GM21529 (cell line): Measurements from ENCODE around the gene TNFAIP2.
"Not testable (repeated sequence)": the region's sequence is repeated elsewhere in the genome, so short reads cannot be mapped to it uniquely, and the experiment has no call there.

Source experiments
- ATAC-seq: cut with Tn5 transposase; IDR thresholded peaks from one replicate; pipeline ENCODE4 v1.9.1; 2021; ENCODE audit not compliant: unreplicated experiment

Gene TNFAIP2

GRCh38 chr14:103149351-103150237 is 26.3 kb downstream of the TNFAIP2 start:
- no peak for ATAC-seq

GRCh38 chr14:103151270-103151945 is 28.1 kb downstream of the TNFAIP2 start:
- ATAC-seq, result no peak

- no peak for ATAC-seq
Measured at GRCh38 chr14:103155010-103155409, 31.7 kb downstream of the TNFAIP2 start.

- not testable (repeated sequence) for ATAC-seq
Measured at GRCh38 chr14:103155416-103155815, 32.2 kb downstream of the TNFAIP2 start.

GRCh38 chr14:103155826-103156394 is 32.6 kb downstream of the TNFAIP2 start:
- no peak for ATAC-seq

- no peak for ATAC-seq
Measured at GRCh38 chr14:103156651-103157378, 33.6 kb downstream of the TNFAIP2 start.

GRCh38 chr14:103157969-103158368 is 34.7 kb downstream of the TNFAIP2 start:
- no peak for ATAC-seq

- ATAC-seq, result no peak
Measured at GRCh38 chr14:103158688-103159087, 35.4 kb downstream of the TNFAIP2 start.

- ATAC-seq, result no peak
Measured at GRCh38 chr14:103160321-103161053, 37.2 kb downstream of the TNFAIP2 start.

- ATAC-seq, result no peak
Measured at GRCh38 chr14:103161054-103161397, 37.8 kb downstream of the TNFAIP2 start.

- ATAC-seq, result no peak
Measured at GRCh38 chr14:103163199-103163598, 39.9 kb downstream of the TNFAIP2 start.

GRCh38 chr14:103164006-103164405 is 40.7 kb downstream of the TNFAIP2 start:
- no peak for ATAC-seq

GRCh38 chr14:103164779-103165178 is 41.5 kb downstream of the TNFAIP2 start:
- ATAC-seq, result no peak

GRCh38 chr14:103165323-103165722 is 42.1 kb downstream of the TNFAIP2 start:
- no peak for ATAC-seq

- ATAC-seq, result no peak
Measured at GRCh38 chr14:103169954-103170353, 46.7 kb downstream of the TNFAIP2 start.

- not testable (repeated sequence) for ATAC-seq
Measured at GRCh38 chr14:103171206-103171605, 47.9 kb downstream of the TNFAIP2 start.

- no peak for ATAC-seq
Measured at GRCh38 chr14:103172921-103173320, 49.7 kb downstream of the TNFAIP2 start.

GRCh38 chr14:103173887-103174286 is 50.6 kb downstream of the TNFAIP2 start:
- ATAC-seq, result not testable (repeated sequence)

- ATAC-seq, result not testable (repeated sequence)
Measured at GRCh38 chr14:103176176-103176575, 52.9 kb downstream of the TNFAIP2 start.

- no peak for ATAC-seq
Measured at GRCh38 chr14:103177376-103177775, 54.1 kb downstream of the TNFAIP2 start.

- ATAC-seq, result no peak
Measured at GRCh38 chr14:103178521-103178920, 55.3 kb downstream of the TNFAIP2 start.
